GM19193 (cell line): ENCODE results near the gene ATP6V1G2.

Experiments used
- POLR2A ChIP-seq: IDR thresholded peaks from 4 replicates; pipeline ENCODE4 v1.6.1; 2011; ENCODE audit not compliant: insufficient read depth, insufficient read length; ENCODE audit errors: extremely low read depth

The ATP6V1G2 gene

GRCh38 chr6:31579119-31579505, 32.7 kb upstream of the ATP6V1G2 start:
- TF ChIP-seq POLR2A = no peak

GRCh38 chr6:31578184-31579118, 32.0 kb upstream of the ATP6V1G2 start:
- peak; percentile 45 for TF ChIP-seq POLR2A

DNA sequence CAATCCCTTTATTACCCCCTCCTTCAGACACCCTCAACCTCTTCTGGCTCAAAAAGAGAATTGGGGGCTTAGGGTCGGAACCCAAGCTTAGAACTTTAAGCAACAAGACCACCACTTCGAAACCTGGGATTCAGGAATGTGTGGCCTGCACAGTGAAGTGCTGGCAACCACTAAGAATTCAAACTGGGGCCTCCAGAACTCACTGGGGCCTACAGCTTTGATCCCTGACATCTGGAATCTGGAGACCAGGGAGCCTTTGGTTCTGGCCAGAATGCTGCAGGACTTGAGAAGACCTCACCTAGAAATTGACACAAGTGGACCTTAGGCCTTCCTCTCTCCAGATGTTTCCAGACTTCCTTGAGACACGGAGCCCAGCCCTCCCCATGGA, 31.2 kb upstream of the ATP6V1G2 start:
- TF ChIP-seq POLR2A = no peak

GRCh38 chr6:31576897-31577578, 30.6 kb upstream of the ATP6V1G2 start:
- TF ChIP-seq POLR2A = peak; percentile 72

DNA sequence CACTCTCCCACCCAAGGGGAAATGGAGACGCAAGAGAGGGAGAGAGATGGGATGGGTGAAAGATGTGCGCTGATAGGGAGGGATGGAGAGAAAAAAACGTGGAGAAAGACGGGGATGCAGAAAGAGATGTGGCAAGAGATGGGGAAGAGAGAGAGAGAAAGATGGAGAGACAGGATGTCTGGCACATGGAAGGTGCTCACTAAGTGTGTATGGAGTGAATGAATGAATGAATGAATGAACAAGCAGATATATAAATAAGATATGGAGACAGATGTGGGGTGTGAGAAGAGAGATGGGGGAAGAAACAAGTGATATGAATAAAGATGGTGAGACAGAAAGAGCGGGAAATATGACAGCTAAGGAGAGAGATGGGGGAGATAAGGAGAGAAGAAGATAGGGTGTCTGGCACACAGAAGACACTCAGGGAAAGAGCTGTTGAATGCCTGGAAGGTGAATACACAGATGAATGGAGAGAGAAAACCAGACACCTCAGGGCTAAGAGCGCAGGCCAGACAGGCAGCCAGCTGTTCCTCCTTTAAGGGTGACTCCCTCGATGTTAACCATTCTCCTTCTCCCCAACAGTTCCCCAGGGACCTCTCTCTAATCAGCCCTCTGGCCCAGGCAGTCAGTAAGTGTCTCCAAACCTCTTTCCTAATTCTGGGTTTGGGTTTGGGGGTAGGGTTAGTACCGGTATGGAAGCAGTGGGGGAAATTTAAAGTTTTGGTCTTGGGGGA, 29.7 kb upstream of the ATP6V1G2 start:
- TF ChIP-seq POLR2A = no peak

- peak; percentile 100 for TF ChIP-seq POLR2A
Observed at GRCh38 chr6:31575335-31575901, 29.0 kb upstream of the ATP6V1G2 start, which contains the start of gene TNF. TNF (plus strand) TSS chr6:31575565; CDS start chr6:31575742, 177 bp downstream.

DNA sequence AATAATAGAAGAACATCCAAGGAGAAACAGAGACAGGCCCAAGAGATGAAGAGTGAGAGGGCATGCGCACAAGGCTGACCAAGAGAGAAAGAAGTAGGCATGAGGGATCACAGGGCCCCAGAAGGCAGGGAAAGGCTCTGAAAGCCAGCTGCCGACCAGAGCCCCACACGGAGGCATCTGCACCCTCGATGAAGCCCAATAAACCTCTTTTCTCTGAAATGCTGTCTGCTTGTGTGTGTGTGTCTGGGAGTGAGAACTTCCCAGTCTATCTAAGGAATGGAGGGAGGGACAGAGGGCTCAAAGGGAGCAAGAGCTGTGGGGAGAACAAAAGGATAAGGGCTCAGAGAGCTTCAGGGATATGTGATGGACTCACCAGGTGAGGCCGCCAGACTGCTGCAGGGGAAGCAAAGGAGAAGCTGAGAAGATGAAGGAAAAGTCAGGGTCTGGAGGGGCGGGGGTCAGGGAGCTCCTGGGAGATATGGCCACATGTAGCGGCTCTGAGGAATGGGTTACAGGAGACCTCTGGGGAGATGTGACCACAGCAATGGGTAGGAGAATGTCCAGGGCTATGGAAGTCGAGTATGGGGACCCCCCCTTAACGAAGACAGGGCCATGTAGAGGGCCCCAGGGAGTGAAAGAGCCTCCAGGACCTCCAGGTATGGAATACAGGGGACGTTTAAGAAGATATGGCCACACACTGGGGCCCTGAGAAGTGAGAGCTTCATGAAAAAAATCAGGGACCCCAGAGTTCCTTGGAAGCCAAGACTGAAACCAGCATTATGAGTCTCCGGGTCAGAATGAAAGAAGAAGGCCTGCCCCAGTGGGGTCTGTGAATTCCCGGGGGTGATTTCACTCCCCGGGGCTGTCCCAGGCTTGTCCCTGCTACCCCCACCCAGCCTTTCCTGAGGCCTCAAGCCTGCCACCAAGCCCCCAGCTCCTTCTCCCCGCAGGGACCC, 28.0 kb upstream of the ATP6V1G2 start:
- TF ChIP-seq POLR2A = peak; percentile 62

DNA sequence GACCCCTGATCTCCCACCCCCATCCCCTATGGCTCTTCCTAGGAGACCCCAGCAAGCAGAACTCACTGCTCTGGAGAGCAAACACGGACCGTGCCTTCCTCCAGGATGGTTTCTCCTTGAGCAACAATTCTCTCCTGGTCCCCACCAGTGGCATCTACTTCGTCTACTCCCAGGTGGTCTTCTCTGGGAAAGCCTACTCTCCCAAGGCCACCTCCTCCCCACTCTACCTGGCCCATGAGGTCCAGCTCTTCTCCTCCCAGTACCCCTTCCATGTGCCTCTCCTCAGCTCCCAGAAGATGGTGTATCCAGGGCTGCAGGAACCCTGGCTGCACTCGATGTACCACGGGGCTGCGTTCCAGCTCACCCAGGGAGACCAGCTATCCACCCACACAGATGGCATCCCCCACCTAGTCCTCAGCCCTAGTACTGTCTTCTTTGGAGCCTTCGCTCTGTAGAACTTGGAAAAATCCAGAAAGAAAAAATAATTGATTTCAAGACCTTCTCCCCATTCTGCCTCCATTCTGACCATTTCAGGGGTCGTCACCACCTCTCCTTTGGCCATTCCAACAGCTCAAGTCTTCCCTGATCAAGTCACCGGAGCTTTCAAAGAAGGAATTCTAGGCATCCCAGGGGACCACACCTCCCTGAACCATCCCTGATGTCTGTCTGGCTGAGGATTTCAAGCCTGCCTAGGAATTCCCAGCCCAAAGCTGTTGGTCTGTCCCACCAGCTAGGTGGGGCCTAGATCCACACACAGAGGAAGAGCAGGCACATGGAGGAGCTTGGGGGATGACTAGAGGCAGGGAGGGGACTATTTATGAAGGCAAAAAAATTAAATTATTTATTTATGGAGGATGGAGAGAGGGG, 27.1 kb upstream of the ATP6V1G2 start:
- peak; percentile 9 for TF ChIP-seq POLR2A

GRCh38 chr6:31572041-31572911, 25.9 kb upstream of the ATP6V1G2 start, which contains the start of gene LTA:
LTA (plus strand) TSS chr6:31572289; CDS start chr6:31572743, 454 bp downstream.
- peak; percentile 92 for TF ChIP-seq POLR2A

DNA sequence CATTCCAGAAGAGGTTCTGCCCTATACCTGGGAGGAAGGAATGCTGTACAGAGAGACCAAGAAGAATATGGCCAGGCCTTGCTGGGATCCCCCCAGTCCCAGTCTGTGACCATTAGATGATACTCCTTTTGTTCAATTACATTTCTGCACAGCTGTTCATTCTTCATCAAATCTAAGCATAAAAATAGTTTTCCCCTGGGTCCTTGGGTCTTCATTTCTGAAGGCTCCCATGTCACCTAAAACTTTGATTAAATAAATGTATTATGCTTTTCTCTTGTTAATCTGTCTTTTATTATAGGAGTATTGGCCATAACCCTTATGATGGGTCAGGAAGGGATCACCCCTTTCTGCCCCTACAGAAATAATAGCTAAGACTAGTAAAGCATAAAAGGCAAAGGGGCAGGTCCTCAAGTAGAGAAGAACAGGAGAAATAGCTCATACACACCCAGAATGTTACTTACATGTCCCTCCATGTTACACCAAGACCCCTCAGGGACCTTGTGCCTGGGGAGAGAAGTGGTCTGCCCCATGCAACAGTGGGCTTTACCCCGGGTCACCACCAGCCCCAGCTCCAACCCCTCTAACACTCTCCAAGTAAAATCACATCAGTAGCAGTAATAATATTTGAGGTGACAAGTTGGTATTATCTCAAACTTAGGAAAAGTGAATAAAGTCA, 23.6 kb upstream of the ATP6V1G2 start:
- no peak for TF ChIP-seq POLR2A

- TF ChIP-seq POLR2A = peak; percentile 39
Observed at GRCh38 chr6:31568537-31568961, 22.1 kb upstream of the ATP6V1G2 start.
